ENCODE results near the gene AGMAT. TPM values are rescaled to one million over a fixed set of nuclear protein-coding genes. Genes with fewer than 3 reads are reported as not detected.
A peak's percentile ranks its signal among the peaks of the same experiment; 100 is the strongest.

Gene AGMAT
- total and polyA plus RNA-seq, 2 of the 13 experiments (the other 11 are each of a cell fraction or from before 2014, with no cell fraction given): 59.1 to 174 TPM

DNA sequence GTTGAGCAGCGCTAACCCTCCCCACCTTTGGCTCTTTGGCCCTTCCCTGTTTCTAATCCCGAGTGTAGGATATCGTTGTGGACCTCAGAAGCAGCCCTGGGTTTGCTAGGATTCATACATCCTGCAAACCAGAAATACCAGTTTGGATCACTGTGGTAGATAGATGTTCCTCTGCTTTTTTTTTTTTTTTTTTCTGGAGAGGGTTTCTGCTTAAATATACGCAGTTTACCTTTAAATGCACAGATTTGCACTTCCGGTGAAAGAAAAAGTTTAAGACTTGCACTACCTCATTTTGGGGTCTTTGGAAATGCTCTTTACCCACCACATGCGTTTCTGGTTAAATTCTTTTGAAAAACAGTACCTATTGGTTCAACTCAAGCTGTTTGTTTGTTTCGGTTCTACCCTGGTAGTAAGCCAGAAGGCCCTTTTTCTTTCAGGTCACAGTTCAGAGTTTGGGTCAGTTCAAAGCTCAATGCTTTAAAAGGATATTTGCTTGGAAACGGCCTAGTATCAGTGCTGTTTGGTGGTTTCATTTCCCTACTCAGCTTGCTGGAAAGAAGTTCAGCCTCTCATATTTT lies 33.3 kb upstream of the AGMAT start (continued):
- TF ChIP-seq, protein P1, sequence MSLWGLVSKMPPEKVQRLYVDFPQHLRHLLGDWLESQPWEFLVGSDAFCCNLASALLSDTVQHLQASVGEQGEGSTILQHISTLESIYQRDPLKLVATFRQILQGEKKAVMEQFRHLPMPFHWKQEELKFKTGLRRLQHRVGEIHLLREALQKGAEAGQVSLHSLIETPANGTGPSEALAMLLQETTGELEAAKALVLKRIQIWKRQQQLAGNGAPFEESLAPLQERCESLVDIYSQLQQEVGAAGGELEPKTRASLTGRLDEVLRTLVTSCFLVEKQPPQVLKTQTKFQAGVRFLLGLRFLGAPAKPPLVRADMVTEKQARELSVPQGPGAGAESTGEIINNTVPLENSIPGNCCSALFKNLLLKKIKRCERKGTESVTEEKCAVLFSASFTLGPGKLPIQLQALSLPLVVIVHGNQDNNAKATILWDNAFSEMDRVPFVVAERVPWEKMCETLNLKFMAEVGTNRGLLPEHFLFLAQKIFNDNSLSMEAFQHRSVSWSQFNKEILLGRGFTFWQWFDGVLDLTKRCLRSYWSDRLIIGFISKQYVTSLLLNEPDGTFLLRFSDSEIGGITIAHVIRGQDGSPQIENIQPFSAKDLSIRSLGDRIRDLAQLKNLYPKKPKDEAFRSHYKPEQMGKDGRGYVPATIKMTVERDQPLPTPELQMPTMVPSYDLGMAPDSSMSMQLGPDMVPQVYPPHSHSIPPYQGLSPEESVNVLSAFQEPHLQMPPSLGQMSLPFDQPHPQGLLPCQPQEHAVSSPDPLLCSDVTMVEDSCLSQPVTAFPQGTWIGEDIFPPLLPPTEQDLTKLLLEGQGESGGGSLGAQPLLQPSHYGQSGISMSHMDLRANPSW (CRISPR knock-in tag; IDR thresholded peaks at IDR 0.05; ENCODE audit: borderline replicate concordance): no peak
- TF ChIP-seq, protein P2, sequence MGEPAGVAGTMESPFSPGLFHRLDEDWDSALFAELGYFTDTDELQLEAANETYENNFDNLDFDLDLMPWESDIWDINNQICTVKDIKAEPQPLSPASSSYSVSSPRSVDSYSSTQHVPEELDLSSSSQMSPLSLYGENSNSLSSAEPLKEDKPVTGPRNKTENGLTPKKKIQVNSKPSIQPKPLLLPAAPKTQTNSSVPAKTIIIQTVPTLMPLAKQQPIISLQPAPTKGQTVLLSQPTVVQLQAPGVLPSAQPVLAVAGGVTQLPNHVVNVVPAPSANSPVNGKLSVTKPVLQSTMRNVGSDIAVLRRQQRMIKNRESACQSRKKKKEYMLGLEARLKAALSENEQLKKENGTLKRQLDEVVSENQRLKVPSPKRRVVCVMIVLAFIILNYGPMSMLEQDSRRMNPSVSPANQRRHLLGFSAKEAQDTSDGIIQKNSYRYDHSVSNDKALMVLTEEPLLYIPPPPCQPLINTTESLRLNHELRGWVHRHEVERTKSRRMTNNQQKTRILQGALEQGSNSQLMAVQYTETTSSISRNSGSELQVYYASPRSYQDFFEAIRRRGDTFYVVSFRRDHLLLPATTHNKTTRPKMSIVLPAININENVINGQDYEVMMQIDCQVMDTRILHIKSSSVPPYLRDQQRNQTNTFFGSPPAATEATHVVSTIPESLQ (CRISPR knock-in tag; conservative IDR thresholded peaks at IDR 0.05): 0 out of 2 replicates have a peak, but pooled peaks have one; percentile 5
- TF ChIP-seq SMYD3 (CRISPR knock-in tag; IDR thresholded peaks at IDR 0.05) (no peak), ZNF260 (CRISPR knock-in tag; IDR thresholded peaks at IDR 0.05; ENCODE audit: borderline replicate concordance, low read depth) (no peak), HNF4G (IDR thresholded peaks at IDR 0.05; ENCODE audit: borderline replicate concordance, low read depth, low read length) (peak; percentile 38), HNF4G (CRISPR knock-in tag; IDR thresholded peaks at IDR 0.05; ENCODE audit: borderline replicate concordance, low read depth) (no peak), CREM (IDR thresholded peaks at IDR 0.05) (no peak), CREM (CRISPR knock-in tag; IDR thresholded peaks at IDR 0.05) (no peak), KLF11 (CRISPR knock-in tag; IDR thresholded peaks at IDR 0.05) (no peak), TSC22D2 (CRISPR knock-in tag; IDR thresholded peaks at IDR 0.05; ENCODE audit: borderline replicate concordance) (no peak), ZBTB20 (CRISPR knock-in tag; IDR thresholded peaks at IDR 0.05; ENCODE audit: borderline replicate concordance, low read depth) (peak; percentile 15; the same call in 1 of the 2 replicates), TGIF2 (CRISPR knock-in tag; IDR thresholded peaks at IDR 0.05) (peak; percentile 40; the same call in 1 of the 2 replicates), SIX1 (CRISPR knock-in tag; IDR thresholded peaks at IDR 0.05; ENCODE audit: borderline replicate concordance) (no peak), ASH2L (IDR thresholded peaks at IDR 0.05; ENCODE audit: insufficient read length, low read depth, low read length) (no peak), TAF1 (CRISPR knock-in tag; IDR thresholded peaks at IDR 0.05) (no peak)
- TF ChIP-seq, protein P3, sequence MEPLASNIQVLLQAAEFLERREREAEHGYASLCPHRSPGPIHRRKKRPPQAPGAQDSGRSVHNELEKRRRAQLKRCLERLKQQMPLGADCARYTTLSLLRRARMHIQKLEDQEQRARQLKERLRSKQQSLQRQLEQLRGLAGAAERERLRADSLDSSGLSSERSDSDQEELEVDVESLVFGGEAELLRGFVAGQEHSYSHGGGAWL (CRISPR knock-in tag; IDR thresholded peaks at IDR 0.05): no peak
- TF ChIP-seq, protein P4, sequence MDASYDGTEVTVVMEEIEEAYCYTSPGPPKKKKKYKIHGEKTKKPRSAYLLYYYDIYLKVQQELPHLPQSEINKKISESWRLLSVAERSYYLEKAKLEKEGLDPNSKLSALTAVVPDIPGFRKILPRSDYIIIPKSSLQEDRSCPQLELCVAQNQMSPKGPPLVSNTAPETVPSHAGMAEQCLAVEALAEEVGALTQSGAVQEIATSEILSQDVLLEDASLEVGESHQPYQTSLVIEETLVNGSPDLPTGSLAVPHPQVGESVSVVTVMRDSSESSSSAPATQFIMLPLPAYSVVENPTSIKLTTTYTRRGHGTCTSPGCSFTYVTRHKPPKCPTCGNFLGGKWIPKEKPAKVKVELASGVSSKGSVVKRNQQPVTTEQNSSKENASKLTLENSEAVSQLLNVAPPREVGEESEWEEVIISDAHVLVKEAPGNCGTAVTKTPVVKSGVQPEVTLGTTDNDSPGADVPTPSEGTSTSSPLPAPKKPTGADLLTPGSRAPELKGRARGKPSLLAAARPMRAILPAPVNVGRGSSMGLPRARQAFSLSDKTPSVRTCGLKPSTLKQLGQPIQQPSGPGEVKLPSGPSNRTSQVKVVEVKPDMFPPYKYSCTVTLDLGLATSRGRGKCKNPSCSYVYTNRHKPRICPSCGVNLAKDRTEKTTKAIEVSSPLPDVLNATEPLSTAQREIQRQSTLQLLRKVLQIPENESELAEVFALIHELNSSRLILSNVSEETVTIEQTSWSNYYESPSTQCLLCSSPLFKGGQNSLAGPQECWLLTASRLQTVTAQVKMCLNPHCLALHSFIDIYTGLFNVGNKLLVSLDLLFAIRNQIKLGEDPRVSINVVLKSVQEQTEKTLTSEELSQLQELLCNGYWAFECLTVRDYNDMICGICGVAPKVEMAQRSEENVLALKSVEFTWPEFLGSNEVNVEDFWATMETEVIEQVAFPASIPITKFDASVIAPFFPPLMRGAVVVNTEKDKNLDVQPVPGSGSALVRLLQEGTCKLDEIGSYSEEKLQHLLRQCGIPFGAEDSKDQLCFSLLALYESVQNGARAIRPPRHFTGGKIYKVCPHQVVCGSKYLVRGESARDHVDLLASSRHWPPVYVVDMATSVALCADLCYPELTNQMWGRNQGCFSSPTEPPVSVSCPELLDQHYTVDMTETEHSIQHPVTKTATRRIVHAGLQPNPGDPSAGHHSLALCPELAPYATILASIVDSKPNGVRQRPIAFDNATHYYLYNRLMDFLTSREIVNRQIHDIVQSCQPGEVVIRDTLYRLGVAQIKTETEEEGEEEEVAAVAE (CRISPR knock-in tag; IDR thresholded peaks at IDR 0.05; ENCODE audit: borderline replicate concordance): 0 out of 2 replicates have a peak, but pooled peaks have one; percentile 4
- TF ChIP-seq, protein P5, sequence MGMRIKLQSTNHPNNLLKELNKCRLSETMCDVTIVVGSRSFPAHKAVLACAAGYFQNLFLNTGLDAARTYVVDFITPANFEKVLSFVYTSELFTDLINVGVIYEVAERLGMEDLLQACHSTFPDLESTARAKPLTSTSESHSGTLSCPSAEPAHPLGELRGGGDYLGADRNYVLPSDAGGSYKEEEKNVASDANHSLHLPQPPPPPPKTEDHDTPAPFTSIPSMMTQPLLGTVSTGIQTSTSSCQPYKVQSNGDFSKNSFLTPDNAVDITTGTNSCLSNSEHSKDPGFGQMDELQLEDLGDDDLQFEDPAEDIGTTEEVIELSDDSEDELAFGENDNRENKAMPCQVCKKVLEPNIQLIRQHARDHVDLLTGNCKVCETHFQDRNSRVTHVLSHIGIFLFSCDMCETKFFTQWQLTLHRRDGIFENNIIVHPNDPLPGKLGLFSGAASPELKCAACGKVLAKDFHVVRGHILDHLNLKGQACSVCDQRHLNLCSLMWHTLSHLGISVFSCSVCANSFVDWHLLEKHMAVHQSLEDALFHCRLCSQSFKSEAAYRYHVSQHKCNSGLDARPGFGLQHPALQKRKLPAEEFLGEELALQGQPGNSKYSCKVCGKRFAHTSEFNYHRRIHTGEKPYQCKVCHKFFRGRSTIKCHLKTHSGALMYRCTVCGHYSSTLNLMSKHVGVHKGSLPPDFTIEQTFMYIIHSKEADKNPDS (CRISPR knock-in tag; IDR thresholded peaks at IDR 0.05): no peak
